NCI-H1417 treated with DMSO at 0.1 percent for 48 hours (cell line): ENCODE results near the gene GMPR.
"Not testable (repeated sequence)": the region's sequence is repeated elsewhere in the genome, so short reads cannot be mapped to it uniquely, and the experiment has no call there.

ENCODE experiments used
- DNase-seq: peaks from one replicate; lab custom pipeline; 2025; lab: John Stamatoyannopoulos, UW

Gene GMPR

GRCh38 chr6:16248271-16248853 lies 10.0 kb downstream of the GMPR start:
- DNase-seq: no peak

- DNase-seq: no peak
Observed at GRCh38 chr6:16249971-16250370, 11.6 kb downstream of the GMPR start.

- no peak for DNase-seq
Observed at GRCh38 chr6:16251706-16252105, 13.3 kb downstream of the GMPR start.

- DNase-seq: no peak
Observed at GRCh38 chr6:16252686-16253299, 14.4 kb downstream of the GMPR start.

- DNase-seq: no peak
Observed at GRCh38 chr6:16253399-16254144, 15.2 kb downstream of the GMPR start.

- DNase-seq: no peak
Observed at GRCh38 chr6:16254535-16254934, 16.1 kb downstream of the GMPR start.

- DNase-seq: no peak
Observed at GRCh38 chr6:16256781-16257180, 18.4 kb downstream of the GMPR start.

- DNase-seq: no peak
Observed at GRCh38 chr6:16257999-16258708, 19.8 kb downstream of the GMPR start.

GRCh38 chr6:16258709-16259075 lies 20.3 kb downstream of the GMPR start:
- DNase-seq: no peak

- not testable (repeated sequence) for DNase-seq
Observed at GRCh38 chr6:16259604-16260003, 21.2 kb downstream of the GMPR start.

GRCh38 chr6:16260602-16261001 lies 22.2 kb downstream of the GMPR start:
- DNase-seq: not testable (repeated sequence)

- not testable (repeated sequence) for DNase-seq
Observed at GRCh38 chr6:16262773-16263172, 24.4 kb downstream of the GMPR start.

- DNase-seq: not testable (repeated sequence)
Observed at GRCh38 chr6:16263464-16264099, 25.2 kb downstream of the GMPR start.

GRCh38 chr6:16264785-16265184 lies 26.4 kb downstream of the GMPR start:
- no peak for DNase-seq

GRCh38 chr6:16265351-16266341 lies 27.3 kb downstream of the GMPR start:
- DNase-seq: no peak

GRCh38 chr6:16267428-16268263 lies 29.3 kb downstream of the GMPR start:
- DNase-seq: no peak

GRCh38 chr6:16269442-16270070 lies 31.2 kb downstream of the GMPR start:
- DNase-seq: not testable (repeated sequence)

- no peak for DNase-seq
Observed at GRCh38 chr6:16270178-16270794, 31.9 kb downstream of the GMPR start.

- no peak for DNase-seq
Observed at GRCh38 chr6:16271428-16271827, 33.0 kb downstream of the GMPR start.
